ENCODE measurements around the gene HDAC11.

DNA sequence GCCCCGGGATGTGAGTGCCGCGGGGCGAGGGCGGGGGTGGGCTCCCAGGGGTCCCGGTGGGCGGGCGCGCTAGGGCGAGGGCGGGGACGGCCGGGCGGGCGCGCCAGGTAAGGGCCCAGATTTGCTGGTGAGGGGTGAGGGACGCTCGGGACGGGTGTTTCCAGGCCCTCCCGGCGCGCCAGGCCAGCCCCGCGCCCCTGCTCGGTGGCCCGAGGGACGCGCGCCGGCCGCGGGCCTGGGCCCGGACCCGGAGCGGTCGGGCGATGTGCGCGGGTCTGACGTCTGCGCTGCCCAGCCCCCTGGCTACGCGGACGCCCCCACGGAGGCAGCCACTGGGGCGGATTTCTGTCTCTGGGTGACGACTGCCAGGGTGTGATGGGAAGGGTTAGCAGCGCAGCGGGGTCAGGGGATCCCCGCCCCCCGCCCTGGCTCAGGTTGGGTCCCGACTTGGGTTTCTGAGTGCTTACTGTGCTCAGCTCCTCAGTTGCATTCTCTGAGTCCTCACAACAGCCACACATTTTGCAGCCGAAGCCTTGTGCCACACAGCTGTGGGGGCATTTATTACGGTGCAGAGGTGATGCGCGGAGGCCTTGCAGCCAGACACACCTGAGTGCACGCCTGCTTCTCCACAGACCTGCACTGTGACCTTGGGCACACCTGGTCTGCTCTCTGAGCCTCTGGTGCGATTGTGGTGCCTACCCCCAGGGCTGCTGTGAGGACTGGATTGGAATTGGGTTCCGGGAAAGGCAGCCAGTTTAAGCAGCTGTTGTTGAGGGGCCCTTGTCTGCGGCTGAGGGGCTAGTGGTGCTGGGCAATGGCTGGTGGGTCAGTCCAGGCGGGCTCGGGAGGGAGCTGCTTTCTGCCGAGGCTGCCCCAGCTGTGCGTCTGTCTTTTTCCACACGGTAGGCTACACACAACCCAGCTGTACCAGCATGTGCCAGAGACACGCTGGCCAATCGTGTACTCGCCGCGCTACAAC lies 523 bp downstream of the HDAC11 start:
- no peak for TF ChIP-seq GATA2 (IDR thresholded peaks at IDR 0.05; ENCODE audit: low read depth, low read length)
- TF ChIP-seq GATA3 (IDR thresholded peaks at IDR 0.05; ENCODE audit: low read depth, low read length), result no peak
